KOPT-K1 (cell line): ENCODE data around the gene STAU1.
A peak's percentile ranks its signal among the peaks of the same experiment; 100 is the strongest.
"Not testable (repeated sequence)": the region's sequence is repeated elsewhere in the genome, so short reads cannot be mapped to it uniquely, and the experiment has no call there.

Experiments used
- H3K27ac ChIP-seq: fragments of 200-600 bp; sonication (generic); 2 replicates; pipeline ENCODE4 v1.5.1; 2016; ENCODE audit warnings: antibody characterized with exemption, mild to moderate bottlenecking, low read depth, low read length; ENCODE audit not compliant: poor library complexity, severe bottlenecking
- H3K36me3 ChIP-seq: fragments of 200-600 bp; sonication (generic); 2 replicates; pipeline ENCODE4 v1.5.1; 2017; ENCODE audit warnings: antibody characterized with exemption, mild to moderate bottlenecking, low read length, moderate library complexity; ENCODE audit not compliant: insufficient read depth
- H3K9me3 ChIP-seq: fragments of 200-600 bp; sonication (generic); 2 replicates; pipeline ENCODE4 v1.5.1; 2017; ENCODE audit warnings: antibody characterized with exemption, low read length, mild to moderate bottlenecking; ENCODE audit not compliant: insufficient read depth, poor library complexity, severe bottlenecking

STAU1 gene

DNA sequence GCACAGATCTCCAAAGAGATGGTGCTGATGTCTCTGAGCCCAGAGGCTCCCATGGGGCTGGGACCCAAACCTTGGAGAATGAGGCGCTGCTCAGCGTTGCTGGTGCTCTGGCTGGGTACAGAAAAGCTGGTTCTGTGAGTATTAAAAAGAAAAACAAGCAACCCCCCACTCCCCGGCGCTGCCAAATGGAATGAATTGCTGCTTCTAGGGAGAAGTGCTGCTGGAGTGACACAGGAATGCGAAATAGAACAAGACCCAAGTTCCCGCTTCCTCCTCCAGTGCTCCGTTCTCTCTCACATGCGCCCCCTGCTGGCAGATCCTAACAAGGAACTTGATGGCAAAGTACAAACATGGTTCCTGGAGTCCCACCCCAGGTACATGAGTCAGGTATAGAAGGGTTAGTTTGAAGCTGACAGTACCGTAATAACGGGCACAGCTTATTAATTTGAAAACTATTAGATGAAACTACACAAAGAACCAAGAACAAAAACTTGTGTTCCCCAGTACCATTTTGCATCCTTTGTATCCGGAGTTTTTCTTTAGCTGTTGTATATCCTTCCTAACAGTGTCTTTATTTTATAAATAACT lies 29.0 kb upstream of the STAU1 start:
- peaks cover 14% of the 10 kb centered on the region for H3K36me3 ChIP-seq
- no peaks in the 10 kb centered on the region for H3K9me3 ChIP-seq
- H3K27ac ChIP-seq = no peak overlapping the region

DNA sequence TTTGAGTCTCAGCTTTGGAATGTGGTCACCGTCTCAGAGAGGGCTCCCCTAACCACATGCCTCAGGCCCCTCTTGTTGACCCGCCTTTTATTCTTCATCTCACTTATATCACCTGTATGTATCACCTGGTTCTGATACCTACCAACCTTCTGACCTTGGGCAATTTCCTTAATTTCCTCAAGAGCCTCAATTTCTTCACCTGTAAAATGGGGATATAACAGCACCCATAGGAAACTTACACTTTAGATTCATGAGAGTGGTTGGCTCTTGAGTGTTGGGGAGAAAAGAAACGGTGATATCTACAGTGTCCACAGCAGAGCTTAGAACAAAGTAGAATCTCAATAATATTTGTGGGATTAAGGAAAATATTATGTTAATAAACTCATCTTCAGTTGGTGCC lies 27.1 kb upstream of the STAU1 start:
- Histone ChIP-seq H3K27ac (no peak overlapping the region), H3K9me3 (peaks cover 10% of the 10 kb centered on the region), H3K36me3 (no peaks in the 10 kb centered on the region)

DNA sequence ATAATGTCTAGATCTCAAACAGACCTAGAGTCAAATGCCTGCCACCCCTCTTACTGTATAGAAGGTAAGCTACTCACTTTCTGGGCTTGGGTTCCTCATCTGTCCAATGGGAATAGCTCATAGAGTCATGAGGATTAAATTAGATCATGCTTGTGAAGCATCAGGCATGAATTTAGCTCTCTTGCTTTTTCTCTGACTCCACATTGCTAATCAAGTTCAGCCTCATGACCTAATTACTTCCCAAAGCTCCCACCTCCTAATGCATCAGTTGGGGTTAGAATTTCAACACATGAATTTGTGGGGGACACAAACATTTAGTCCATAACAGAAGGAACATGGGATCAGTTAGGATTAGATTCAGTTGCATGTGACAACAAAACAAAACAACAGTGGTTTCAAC lies 26.4 kb upstream of the STAU1 start:
- Histone ChIP-seq H3K36me3 (no peaks in the 10 kb centered on the region), H3K9me3 (peaks cover 15% of the 10 kb centered on the region)

DNA sequence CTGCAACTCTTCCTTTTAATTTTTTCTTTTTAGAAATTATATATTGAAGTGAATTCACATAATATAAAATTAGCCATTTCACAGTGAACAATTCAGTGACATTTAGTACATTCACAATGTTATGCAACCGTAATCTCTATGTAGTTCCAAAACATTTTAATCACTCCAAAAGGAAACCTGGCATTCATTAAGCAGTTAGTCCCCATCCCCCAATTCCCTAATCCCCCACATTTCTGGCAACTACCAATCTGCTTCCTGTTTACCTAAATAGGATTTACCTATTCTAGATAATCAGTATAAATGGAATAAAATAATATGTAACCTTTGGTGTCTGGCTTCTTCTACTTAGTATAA lies 22.6 kb upstream of the STAU1 start:
- Histone ChIP-seq H3K9me3 (peaks cover 15% of the 10 kb centered on the region), H3K27ac (no peak overlapping the region), H3K36me3 (no peaks in the 10 kb centered on the region)

More for the DNA sequence above, 26.4 kb upstream of the STAU1 start:
- no peak overlapping the region for H3K27ac ChIP-seq

DNA sequence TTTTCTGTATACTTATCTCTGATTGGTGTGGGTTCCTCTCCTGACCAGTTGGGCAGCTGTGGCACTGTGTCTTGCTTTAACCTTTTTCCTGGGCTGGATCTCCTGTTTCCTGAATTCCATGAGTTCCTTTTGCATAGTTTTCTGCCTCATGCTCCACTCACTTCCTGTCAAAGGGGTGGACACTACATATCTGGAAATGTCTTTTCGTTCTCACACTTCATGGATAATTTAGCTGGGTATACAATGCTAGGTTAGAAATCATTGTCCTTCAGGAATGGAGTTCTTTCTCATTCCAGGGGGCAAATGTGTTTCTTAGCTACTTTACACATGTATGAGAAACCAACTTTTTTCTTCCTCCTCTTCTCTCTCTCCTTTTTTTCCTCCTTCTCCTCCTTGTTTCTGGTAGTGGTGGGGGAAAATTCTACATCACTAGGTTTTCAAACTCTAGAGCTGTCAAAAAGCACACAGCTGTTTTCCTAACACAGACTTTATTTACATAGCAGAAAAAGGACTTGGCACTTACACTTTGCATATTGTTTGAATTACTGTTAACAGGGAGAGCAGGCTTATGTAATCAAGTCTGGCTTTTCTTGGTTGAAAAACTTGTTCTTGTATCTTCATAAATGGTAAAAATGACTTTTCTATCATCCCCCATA lies 22.1 kb upstream of the STAU1 start:
- Histone ChIP-seq H3K9me3 (peaks cover 15% of the 10 kb centered on the region), H3K36me3 (no peaks in the 10 kb centered on the region), H3K27ac (no peak overlapping the region)

DNA sequence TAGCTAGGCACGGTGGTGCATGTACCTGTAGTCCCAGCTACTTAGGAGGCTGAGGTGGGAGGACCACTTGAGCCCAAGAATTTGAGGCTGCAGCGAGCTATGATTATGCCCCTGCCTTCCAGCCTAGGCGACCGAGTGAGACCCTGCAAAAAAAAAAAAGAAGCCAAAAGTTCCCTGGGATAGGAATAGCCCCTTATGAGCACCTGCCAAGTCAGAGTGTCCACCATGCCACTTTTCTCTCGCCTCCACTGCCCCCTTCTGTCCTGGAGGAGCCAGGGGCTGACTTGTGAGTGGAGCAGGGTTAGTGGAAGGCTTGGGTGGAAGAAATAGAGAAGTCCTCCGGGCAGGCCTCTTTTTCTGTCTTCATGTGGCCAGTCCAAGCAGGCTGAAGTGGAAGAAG lies 18.9 kb upstream of the STAU1 start:
- Histone ChIP-seq H3K36me3 (no peaks in the 10 kb centered on the region), H3K9me3 (peaks cover 15% of the 10 kb centered on the region), H3K27ac (no peak overlapping the region)

DNA sequence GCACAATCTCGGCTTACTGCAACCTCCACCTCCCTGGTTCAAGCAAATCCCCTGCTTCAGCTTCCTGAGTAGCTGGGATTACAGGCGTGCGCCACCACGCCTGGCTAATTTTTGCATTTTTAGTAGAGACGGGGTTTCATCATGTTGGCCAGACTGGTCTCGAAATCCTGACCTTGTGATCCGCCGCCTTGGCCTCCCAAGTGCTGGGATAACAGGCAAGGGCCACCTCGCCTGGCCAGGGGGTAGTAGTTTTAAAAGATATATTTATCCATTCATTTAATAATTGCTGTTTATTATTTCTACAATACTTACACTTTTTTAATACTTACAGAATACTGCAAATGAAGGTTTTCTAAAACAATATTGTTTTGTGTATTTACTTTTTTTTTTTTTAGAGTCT lies 15.6 kb upstream of the STAU1 start:
- Histone ChIP-seq H3K36me3 (no peaks in the 10 kb centered on the region), H3K27ac (no peak overlapping the region), H3K9me3 (no peaks in the 10 kb centered on the region)

DNA sequence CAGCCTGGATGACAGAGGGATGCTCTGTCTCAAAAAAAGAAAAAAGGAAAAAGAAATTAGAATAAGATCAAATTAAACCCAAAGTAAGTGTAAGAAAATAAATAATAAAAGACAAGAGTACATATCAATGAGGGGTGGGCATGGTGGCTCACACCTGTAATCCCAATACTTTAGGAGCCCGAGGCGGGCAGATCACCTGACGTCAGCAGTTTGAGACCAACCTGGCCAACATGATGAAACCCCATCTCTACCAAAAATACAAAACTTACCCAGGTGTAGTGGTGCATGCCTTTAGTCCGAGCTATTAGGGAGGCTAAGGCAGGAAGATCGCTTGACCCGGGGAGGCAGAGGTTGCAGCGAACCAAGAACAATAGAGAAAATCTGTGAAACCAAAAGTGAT lies 14.9 kb upstream of the STAU1 start:
- Histone ChIP-seq H3K36me3 (no peaks in the 10 kb centered on the region), H3K9me3 (no peaks in the 10 kb centered on the region), H3K27ac (no peak overlapping the region)

DNA sequence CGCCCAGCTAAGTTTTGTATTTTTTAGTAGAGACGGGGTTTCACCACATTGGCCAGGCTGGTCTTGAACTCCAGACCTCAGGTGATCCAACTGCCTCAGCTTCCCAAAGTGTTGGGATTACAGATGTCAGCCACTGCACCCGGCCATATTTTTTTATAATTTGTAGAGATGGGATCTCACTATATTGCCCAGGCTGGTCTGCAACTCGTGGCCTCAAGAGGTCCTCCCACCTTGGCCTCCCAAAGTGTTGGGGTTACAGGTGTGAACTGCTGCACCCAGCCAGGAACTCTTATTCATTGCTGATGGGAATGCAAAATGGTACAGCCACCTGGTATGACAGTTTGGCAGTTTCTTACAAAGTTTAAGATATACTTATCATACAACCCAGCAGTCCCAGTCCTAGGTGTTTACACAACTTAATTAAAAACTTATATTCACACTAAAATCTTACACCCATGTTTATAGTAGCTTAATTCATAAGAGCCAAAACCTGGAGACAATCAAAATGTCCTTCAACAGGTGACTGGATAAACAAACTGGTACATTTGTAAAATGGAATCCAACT lies 11.7 kb upstream of the STAU1 start:
- H3K9me3 ChIP-seq = no peaks in the 10 kb centered on the region
- H3K27ac ChIP-seq = no peak overlapping the region
- no peaks in the 10 kb centered on the region for H3K36me3 ChIP-seq

DNA sequence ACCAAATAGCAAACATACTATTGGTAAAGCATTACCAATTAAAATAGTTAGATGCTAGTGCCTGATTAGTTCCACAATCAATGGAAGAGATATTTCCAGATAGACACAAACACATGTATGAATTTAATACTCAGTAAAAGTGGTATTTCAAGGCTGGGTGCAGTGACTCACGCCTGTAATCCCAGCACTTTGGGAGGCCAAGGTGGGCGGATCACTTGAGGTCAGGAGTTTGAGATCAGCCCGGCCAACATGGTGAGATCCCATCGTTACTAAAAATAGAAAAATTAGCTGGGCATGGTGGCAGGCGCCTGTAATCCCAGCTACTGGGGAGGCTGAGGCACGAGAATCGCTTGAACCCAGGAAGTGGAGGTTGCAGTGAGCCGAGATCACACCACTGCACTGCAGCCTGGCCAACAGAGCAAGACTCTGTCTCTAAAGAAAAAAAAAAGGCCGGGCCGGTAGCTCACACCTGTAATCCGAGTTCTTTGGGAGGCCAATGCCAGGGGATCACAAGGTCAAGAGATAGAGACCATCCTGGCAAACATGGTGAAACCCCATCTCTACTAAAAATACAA lies 4.9 kb upstream of the STAU1 start:
- not testable (repeated sequence) for H3K36me3 ChIP-seq, H3K27ac ChIP-seq, H3K9me3 ChIP-seq

DNA sequence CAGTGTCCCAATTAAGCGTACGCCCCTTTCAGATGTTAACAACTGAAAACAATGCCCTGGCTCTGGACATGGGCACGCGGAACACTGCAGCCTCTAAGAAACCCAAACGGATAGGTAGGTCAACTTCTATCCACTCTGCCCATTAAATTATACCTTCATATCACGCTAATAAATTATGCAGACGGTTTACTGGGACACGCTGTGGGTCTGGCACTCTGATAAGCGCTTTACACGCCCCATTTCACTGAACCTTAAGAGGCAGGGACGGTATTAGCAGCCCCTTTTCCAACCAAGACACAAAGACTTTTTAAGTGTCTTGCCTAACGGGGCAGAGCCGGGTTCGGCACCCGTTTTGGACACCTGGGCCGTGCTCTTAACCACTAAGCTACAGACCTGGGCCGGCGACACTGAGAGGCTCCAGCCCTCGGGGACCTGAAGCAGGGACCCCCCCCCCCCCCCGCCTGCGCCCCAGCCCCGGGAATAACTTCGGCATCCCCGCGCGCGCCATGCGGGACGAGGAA lies 744 bp downstream of the STAU1 start:
- H3K36me3 ChIP-seq = peaks cover 13% of the 10 kb centered on the region
- H3K9me3 ChIP-seq = no peaks in the 10 kb centered on the region
- H3K27ac ChIP-seq = peak overlapping the region; percentile 89

DNA sequence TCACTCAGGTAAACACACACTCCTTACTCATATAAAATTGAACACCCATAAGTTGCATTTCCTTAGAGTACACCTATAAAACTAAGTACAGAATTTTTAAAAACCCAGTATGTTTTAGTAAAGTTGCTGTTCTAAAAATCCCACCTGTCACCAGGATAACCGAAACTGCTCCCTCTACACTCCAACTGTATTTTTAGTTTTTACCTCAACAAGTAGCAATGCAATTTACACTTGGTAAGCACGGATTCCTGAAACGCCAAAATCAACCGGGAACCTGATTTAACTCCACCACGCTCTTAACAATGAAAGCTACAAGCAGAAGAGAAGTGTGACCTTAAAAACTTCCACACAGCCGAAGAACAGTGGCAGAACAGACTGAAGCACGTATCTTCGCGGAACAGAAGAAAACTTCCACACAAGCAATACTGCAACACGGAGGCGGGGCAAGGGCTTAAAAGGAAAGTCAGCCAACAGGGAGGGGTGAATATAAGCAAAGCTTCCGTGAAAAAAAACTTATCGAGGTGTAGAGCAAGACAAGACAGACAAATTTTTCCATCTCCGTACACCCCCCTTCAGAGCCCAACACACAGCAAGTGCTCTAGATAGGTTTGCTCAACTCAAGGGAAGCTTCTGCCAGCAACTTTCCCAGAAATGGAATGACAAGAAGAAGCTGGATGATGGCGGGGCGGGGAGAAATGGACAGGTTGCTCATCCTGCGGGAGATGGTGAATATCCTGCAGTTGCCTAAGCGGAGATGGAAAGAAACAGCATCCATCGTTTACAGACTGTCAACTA lies 1.4 kb downstream of the STAU1 start:
- peak overlapping the region; percentile 89 for H3K27ac ChIP-seq
- no peaks in the 10 kb centered on the region for H3K9me3 ChIP-seq
- H3K36me3 ChIP-seq = peaks cover 13% of the 10 kb centered on the region

DNA sequence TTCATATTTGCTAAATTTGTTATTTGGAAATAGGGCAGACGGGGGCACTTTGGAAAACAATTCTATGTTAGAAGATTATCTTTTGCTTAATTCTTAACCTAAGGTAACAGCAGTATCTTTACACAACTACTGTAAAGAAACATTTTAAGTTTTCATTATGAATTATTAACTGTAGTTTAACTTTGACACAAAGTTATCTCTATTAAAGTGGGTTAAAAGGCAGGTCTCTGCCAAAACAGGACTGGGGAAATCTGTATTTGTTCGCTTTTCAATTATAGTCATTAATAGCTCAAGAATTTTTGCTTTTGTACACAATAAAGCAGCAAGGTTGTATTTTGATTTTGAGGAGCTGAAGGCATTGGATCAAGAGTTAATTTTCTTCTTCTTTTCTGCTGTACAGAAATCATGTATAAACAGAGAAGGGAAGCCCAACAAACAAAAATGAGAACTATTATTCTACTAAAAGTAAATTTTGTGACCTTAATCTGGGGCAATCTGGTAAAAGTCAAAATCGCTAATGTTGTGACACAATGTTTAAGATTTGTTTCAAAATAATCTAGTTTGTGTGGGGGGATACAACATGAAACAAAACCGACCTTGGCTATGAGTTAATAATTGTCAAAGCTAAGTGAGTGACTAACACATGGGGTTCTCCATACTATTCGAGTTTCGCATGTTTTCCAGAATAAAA lies 2.9 kb downstream of the STAU1 start:
- peaks cover 13% of the 10 kb centered on the region for H3K36me3 ChIP-seq
- no peaks in the 10 kb centered on the region for H3K9me3 ChIP-seq
- no peak overlapping the region for H3K27ac ChIP-seq

DNA sequence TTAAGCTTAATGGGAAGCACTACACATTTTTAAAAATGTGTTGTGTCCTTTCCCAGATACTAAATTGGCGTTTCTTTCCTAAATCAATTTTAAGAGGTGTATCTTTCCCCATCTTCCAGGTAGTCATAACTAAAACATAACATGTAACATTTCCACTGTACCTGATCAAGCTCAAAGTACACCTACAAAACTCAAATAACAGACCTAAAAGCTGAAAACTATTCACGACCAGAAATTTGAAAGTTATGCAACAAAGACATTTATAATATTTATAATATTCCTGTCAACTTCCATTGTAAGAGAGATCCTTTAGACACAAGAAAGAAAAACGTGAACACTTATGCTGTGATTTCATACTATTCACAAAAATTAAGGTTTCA lies 3.5 kb downstream of the STAU1 start:
- Histone ChIP-seq H3K27ac (no peak overlapping the region), H3K9me3 (no peaks in the 10 kb centered on the region), H3K36me3 (peaks cover 13% of the 10 kb centered on the region)

DNA sequence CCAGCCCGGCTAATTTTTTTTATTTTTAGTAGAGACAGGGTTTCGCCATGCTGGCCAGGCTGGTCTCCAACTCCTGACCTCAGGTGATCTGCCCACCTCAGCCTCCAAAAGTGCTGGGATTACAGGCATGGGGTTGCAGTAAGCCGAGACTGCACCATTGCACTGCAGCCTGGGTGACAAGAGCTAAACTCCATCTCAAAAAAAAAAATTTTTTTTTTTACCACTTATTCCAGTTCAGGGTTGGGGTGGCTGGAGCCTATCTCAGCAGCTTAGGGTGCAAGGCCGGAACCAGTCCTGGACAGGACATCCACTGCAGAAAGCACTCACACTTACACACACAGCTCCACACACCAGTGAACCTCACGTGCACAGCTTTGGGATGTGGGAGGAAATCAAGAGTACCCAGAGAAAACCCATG lies 4.0 kb downstream of the STAU1 start:
- H3K27ac ChIP-seq, H3K9me3 ChIP-seq: not testable (repeated sequence)
- H3K36me3 ChIP-seq = peaks cover 13% of the 10 kb centered on the region
